AG09319 (cell line): ENCODE results near the gene CHSY1.

Experiments used
- DNase-seq: peaks from one replicate; pipeline ENCODE4 v3.0.0-alpha.2; 2010; ENCODE audit warnings: low read depth; ENCODE audit errors: extremely low read depth
- CTCF ChIP-seq: IDR thresholded peaks from 2 replicates; pipeline ENCODE4 v1.5.1; 2011; ENCODE audit warnings: low read depth, mild to moderate bottlenecking, inconsistent platforms, low read length, moderate library complexity

CHSY1 gene

GRCh38 chr15:101165905-101166471 lies 85.9 kb downstream of the CHSY1 start:
- TF ChIP-seq CTCF = no peak

GRCh38 chr15:101162701-101163483 lies 89.0 kb downstream of the CHSY1 start:
- no peak for TF ChIP-seq CTCF
- DNase-seq = no peak

More at GRCh38 chr15:101165905-101166471, 85.9 kb downstream of the CHSY1 start:
- no peak for DNase-seq

- no peak for DNase-seq
Measured at GRCh38 chr15:101161656-101162055, 90.2 kb downstream of the CHSY1 start.

GRCh38 chr15:101159936-101160815 lies 91.7 kb downstream of the CHSY1 start:
- no peak for DNase-seq
- no peak for TF ChIP-seq CTCF

More at GRCh38 chr15:101161656-101162055, 90.2 kb downstream of the CHSY1 start:
- no peak for TF ChIP-seq CTCF

GRCh38 chr15:101159096-101159935 lies 92.5 kb downstream of the CHSY1 start:
- no peak for TF ChIP-seq CTCF
- no peak for DNase-seq

- no peak for DNase-seq
- no peak for TF ChIP-seq CTCF
Measured at GRCh38 chr15:101158166-101159095, 93.4 kb downstream of the CHSY1 start.
